SH-SY5Y (cell line): ENCODE data around the gene PRSS23.

Experiments used
- GATA2 ChIP-seq: IDR thresholded peaks from 2 replicates; pipeline ENCODE4 v1.6.1; 2011; ENCODE audit warnings: mild to moderate bottlenecking, low read depth, low read length
- GATA3 ChIP-seq: IDR thresholded peaks from 2 replicates; pipeline ENCODE4 v1.6.1; 2011; ENCODE audit warnings: low read depth, mild to moderate bottlenecking, low read length, moderate library complexity

GRCh38 chr11:86781546-86781945 is 18.8 kb upstream of the PRSS23 start:
- TF ChIP-seq GATA2, result no peak
- TF ChIP-seq GATA3, result no peak
